OCI-LY7 (cell line): ENCODE results near the gene MCL1. TPM values are rescaled to one million over a fixed set of nuclear protein-coding genes. Genes with fewer than 3 reads are reported as not detected.

Experiments
- BruUV-seq: library from RNA; stranded (reverse); fragments of 400-500 nt; replicated peaks from 2 replicates; lab custom pipeline; 2021; lab: Mats Ljungman, UMichigan
- CTCF ChIA-PET: fragments of 300-600 bp; sonication (Branson Sonifier 250); formaldehyde crosslinking; loops from one replicate; lab custom pipeline; 2022; ENCODE audit warnings: antibody characterized with exemption; ENCODE audit not compliant: unreplicated experiment; lab: Charles Lee
- POLR2A ChIA-PET: fragments of 300-600 bp; sonication (Branson Sonifier 250); formaldehyde crosslinking; loops from one replicate; lab custom pipeline; 2022; ENCODE audit warnings: antibody characterized with exemption; lab: Charles Lee
- DNase-seq: peaks from one replicate; pipeline ENCODE4 v3.0.0-alpha.2; 2015; ENCODE audit warnings: low spot score
- H2AFZ ChIP-seq: fragments of 200-600 bp; sonication (generic), shearing (Covaris generic); 2 replicates; pipeline ENCODE4 v1.6.1; 2014; ENCODE audit warnings: mild to moderate bottlenecking, antibody characterized with exemption, low read length, moderate library complexity
- H3K27ac ChIP-seq: fragments of 200-600 bp; sonication (generic); 2 replicates; pipeline ENCODE4 v1.5.1; 2014; ENCODE audit warnings: mixed run types, low read depth, mild to moderate bottlenecking, moderate library complexity, low read length, inconsistent platforms; ENCODE audit not compliant: poor library complexity, severe bottlenecking
- H3K36me3 ChIP-seq: fragments of 200-600 bp; sonication (generic); 2 replicates; pipeline ENCODE4 v1.6.1; 2014; ENCODE audit warnings: mild to moderate bottlenecking, antibody characterized with exemption, low read length, moderate library complexity, mixed read lengths; ENCODE audit not compliant: insufficient read depth
- H3K4me1 ChIP-seq: fragments of 200-600 bp; sonication (generic); 2 replicates; pipeline ENCODE4 v1.5.1; 2014; ENCODE audit warnings: mild to moderate bottlenecking, low read length; ENCODE audit not compliant: insufficient read depth, poor library complexity, severe bottlenecking
- H3K4me2 ChIP-seq: fragments of 200-600 bp; sonication (generic); 2 replicates; pipeline ENCODE4 v1.6.1; 2014; ENCODE audit warnings: mild to moderate bottlenecking, low read length
- H3K4me3 ChIP-seq: fragments of 200-600 bp; sonication (generic); 2 replicates; pipeline ENCODE4 v1.5.1; 2014; ENCODE audit warnings: mild to moderate bottlenecking, low read depth, low read length; ENCODE audit not compliant: poor library complexity, severe bottlenecking
- H3K79me2 ChIP-seq: fragments of 200-600 bp; sonication (generic); 2 replicates; pipeline ENCODE4 v1.6.1; 2016; ENCODE audit warnings: low read depth, mild to moderate bottlenecking, low read length, moderate library complexity, mixed read lengths; ENCODE audit not compliant: insufficient read depth
- H3K9me2 ChIP-seq: fragments of 200-600 bp; sonication (generic); 2 replicates; pipeline ENCODE4 v1.6.1; 2016; ENCODE audit warnings: mild to moderate bottlenecking, low read length, mixed read lengths; ENCODE audit not compliant: insufficient read depth
- H3K9me3 ChIP-seq: fragments of 200-600 bp; sonication (generic); 2 replicates; pipeline ENCODE4 v1.6.1; 2014; ENCODE audit warnings: mild to moderate bottlenecking, mixed run types, low read length, mixed read lengths
- H4K20me1 ChIP-seq: fragments of 200-600 bp; sonication (generic); 2 replicates; pipeline ENCODE4 v1.6.1; 2014; ENCODE audit warnings: mild to moderate bottlenecking, antibody characterized with exemption, low read length, moderate library complexity, mixed read lengths; ENCODE audit not compliant: insufficient read depth
- EZH2phosphoT487 ChIP-seq: fragments of 200-600 bp; sonication (generic); IDR thresholded peaks from 2 replicates; pipeline ENCODE4 v1.6.1; 2018; ENCODE audit warnings: low read depth, borderline replicate concordance, mild to moderate bottlenecking, mixed run types, antibody characterized with exemption, low read length, moderate library complexity, mixed read lengths
- intact Hi-C: fragments of 100-400 bp; cut with micrococcal nuclease; formaldehyde crosslinking; loops from one replicate; pipeline ENCODE4 v1.10.0; 2022; ENCODE audit not compliant: unreplicated experiment
- total RNA-seq, 2 experiments: library from RNA; depleted of rRNA in 1 of 2; stranded (reverse); fragments of >200 nt in 1 of 2; shearing (Covaris generic) in 1 of 2; gene quantifications; 2 replicates each; pipeline ENCODE4 v1.2.3, GENCODE V29; 2014 to 2022
- TF ChIP-seq, protein P1 (sequence below): fragments of 200-600 bp; sonication (generic); conservative IDR thresholded peaks from 2 replicates; pipeline ENCODE4 v1.5.1; 2014; ENCODE audit warnings: mild to moderate bottlenecking, antibody characterized with exemption, low read length, moderate library complexity, mixed read lengths

The MCL1 gene
- total RNA-seq, 2 experiments from 2014 or later = 102 to 157 TPM

DNA sequence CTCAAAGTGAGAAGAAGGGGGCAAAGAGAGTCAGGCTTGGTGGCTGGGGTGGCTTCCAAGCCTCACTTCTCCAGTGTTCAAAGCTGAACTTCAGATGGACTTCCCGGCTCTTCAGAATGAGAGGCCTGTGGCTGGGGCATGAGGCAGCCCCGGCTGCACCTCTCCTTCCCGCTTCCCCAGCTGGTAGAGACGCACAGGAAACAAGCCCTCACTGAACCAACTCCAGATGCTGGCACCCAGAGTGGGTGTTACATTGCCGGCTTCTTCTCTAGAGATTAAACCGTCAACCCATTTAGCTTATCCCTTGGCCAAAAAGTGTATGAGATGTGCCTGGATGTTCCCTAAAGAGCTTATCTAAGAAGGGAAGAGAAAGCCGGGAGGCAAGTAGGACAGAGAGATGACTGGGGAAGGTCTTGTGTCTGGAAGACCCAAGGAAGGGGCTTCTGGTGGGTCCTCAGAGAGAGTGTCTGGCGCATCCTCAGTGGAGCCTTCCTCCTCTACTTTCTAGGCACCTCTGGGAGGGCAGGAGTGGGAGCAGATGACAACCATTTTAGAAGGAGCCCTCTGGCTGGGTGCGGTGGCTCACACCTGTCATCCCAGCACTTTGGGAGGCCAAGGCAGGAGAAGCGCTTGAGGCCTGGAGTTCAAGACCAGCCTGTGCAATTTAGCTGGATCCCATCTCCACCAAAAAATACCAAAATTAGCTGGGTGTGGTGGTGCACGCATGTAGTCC is 28.2 kb downstream of the MCL1 start:
- Histone ChIP-seq H4K20me1 (no peaks in the 10 kb centered on the region), H3K4me3 (no peak overlapping the region), H3K9me3 (no peaks in the 10 kb centered on the region), H3K4me2 (no peak overlapping the region), H3K79me2 (no peaks in the 10 kb centered on the region), H2AFZ (no peak overlapping the region), H3K4me1 (peaks cover 9% of the 10 kb centered on the region), H3K36me3 (no peaks in the 10 kb centered on the region), H3K27ac (no peak overlapping the region), H3K9me2 (no peaks in the 10 kb centered on the region)
- no TSS peak for BruUV-seq
- ChIA-PET POLR2A (interaction anchor here (0.6 to 0.7 kb wide), 2 partner anchors 293 to 666 kb away, joined by 3 read pairs; no protein-coding TSS in a partner anchor), CTCF (no interaction called here)
- TF ChIP-seq, protein P1, sequence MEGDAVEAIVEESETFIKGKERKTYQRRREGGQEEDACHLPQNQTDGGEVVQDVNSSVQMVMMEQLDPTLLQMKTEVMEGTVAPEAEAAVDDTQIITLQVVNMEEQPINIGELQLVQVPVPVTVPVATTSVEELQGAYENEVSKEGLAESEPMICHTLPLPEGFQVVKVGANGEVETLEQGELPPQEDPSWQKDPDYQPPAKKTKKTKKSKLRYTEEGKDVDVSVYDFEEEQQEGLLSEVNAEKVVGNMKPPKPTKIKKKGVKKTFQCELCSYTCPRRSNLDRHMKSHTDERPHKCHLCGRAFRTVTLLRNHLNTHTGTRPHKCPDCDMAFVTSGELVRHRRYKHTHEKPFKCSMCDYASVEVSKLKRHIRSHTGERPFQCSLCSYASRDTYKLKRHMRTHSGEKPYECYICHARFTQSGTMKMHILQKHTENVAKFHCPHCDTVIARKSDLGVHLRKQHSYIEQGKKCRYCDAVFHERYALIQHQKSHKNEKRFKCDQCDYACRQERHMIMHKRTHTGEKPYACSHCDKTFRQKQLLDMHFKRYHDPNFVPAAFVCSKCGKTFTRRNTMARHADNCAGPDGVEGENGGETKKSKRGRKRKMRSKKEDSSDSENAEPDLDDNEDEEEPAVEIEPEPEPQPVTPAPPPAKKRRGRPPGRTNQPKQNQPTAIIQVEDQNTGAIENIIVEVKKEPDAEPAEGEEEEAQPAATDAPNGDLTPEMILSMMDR = no peak
- no peak for TF ChIP-seq EZH2phosphoT487
- DNase-seq = no peak
- intact Hi-C loops = no loop called here

DNA sequence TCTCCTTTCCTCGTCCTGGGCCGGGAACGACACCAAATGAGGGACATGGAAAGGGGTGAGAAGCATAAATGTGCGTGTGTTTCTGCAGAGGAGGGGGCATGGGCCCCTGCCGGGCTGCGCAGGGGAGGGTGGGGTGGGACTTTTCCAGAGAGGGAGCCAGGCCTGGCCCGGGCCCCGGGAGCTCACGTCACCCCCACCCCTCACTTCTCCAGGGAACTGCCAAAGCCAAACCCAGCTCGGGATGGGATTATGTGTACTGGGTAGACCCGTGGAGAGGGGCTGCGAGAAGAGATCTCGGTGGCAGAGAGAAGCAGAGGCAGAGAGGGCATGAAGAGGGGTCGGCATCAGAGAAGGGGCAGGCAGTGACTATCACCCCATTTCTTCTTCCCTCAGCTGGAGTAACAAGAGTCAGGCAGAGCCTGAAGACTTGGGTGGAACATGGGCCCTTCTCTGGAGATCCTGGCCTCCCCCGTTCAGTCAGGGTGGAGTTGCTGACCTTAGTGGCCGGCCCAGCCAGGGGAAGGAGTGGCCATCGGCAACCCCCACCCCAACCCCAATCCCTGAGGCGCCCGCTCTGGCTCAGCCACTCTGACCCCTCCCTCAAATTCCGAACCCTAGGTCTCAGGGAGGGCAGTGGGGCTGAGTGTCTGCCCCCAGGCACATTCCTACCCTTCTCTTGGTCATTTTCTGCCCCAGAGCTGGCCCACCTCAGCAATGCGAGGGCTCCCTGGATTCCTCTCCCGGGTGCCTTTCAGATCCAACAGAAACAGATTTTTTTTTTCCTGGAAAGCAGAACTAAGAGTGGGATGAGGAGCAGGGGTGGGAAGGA is 29.0 kb downstream of the MCL1 start:
- Histone ChIP-seq H3K4me1 (peaks cover 9% of the 10 kb centered on the region), H4K20me1 (no peaks in the 10 kb centered on the region), H2AFZ (no peak overlapping the region), H3K4me3 (no peak overlapping the region), H3K79me2 (no peaks in the 10 kb centered on the region), H3K9me3 (no peaks in the 10 kb centered on the region), H3K9me2 (no peaks in the 10 kb centered on the region), H3K27ac (no peak overlapping the region), H3K4me2 (no peak overlapping the region), H3K36me3 (no peaks in the 10 kb centered on the region)
- CTCF ChIA-PET = no interaction called here
- intact Hi-C loops = no loop called here
- no TSS peak for BruUV-seq
- DNase-seq = no peak
- TF ChIP-seq, protein P1 = no peak
- TF ChIP-seq EZH2phosphoT487 = no peak
- POLR2A ChIA-PET = interaction anchor here (0.6 to 1.2 kb wide), 2 partner anchors 10 to 665 kb away, joined by 3 read pairs; no protein-coding TSS in a partner anchor
